ENCODE results near the gene LRFN2.

LRFN2 gene

DNA sequence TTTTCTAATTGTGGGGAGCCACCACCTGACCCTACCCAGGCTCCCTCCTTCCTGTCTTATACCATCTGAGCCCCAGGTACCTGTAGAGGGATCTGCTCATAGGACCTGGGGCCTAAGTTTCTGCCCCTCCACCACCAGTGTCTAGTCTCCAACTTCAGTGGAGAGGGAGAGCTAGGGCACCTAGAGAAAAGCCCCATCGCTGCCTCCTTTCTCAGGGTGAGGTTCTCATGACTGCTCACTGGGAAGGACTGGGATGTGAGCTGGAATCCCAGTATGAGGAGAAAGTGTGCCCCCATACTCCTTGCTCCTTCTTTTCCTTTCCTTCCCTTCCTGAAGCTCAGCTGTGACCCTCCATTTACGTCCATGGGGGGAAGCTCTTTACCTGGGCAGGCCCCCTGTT, 231.6 kb downstream of the LRFN2 start:
- no peak for TF ChIP-seq FOXA1 (IDR thresholded peaks at IDR 0.05)
- no peak for TF ChIP-seq BHLHE40 (IDR thresholded peaks at IDR 0.05; ENCODE audit: borderline replicate concordance)
- no peak for TF ChIP-seq TARDBP (IDR thresholded peaks at IDR 0.05)
- TF ChIP-seq L3MBTL2 (conservative IDR thresholded peaks at IDR 0.05), result no peak
- no peak for TF ChIP-seq ARNT (IDR thresholded peaks at IDR 0.05)
- TF ChIP-seq LEF1 (IDR thresholded peaks at IDR 0.05; ENCODE audit: borderline replicate concordance), result no peak
- TF ChIP-seq FOXM1 (IDR thresholded peaks at IDR 0.05; ENCODE audit: borderline replicate concordance), result no peak
- no peak for TF ChIP-seq ZNF384 (IDR thresholded peaks at IDR 0.05)
- no peak for TF ChIP-seq HDGF (IDR thresholded peaks at IDR 0.05; ENCODE audit: borderline replicate concordance)
- TF ChIP-seq ELF4 (IDR thresholded peaks at IDR 0.05), result no peak
- TF ChIP-seq, protein P1, sequence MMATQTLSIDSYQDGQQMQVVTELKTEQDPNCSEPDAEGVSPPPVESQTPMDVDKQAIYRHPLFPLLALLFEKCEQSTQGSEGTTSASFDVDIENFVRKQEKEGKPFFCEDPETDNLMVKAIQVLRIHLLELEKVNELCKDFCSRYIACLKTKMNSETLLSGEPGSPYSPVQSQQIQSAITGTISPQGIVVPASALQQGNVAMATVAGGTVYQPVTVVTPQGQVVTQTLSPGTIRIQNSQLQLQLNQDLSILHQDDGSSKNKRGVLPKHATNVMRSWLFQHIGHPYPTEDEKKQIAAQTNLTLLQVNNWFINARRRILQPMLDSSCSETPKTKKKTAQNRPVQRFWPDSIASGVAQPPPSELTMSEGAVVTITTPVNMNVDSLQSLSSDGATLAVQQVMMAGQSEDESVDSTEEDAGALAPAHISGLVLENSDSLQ (IDR thresholded peaks at IDR 0.05), result no peak
- no peak for TF ChIP-seq CTBP1 (IDR thresholded peaks at IDR 0.05; ENCODE audit: borderline replicate concordance)
- no peak for TF ChIP-seq SP1 (IDR thresholded peaks at IDR 0.05)
- TF ChIP-seq SUZ12 (IDR thresholded peaks at IDR 0.05), result no peak
- no peak for TF ChIP-seq FOXK2 (IDR thresholded peaks at IDR 0.05)
- TF ChIP-seq NFRKB (IDR thresholded peaks at IDR 0.05), result no peak
- peak; percentile 1 for DNase-seq (ENCODE audit: extremely low spot score)
- POLR2A ChIA-PET, result no interaction called here
- CTCF ChIA-PET, result no interaction called here

DNA sequence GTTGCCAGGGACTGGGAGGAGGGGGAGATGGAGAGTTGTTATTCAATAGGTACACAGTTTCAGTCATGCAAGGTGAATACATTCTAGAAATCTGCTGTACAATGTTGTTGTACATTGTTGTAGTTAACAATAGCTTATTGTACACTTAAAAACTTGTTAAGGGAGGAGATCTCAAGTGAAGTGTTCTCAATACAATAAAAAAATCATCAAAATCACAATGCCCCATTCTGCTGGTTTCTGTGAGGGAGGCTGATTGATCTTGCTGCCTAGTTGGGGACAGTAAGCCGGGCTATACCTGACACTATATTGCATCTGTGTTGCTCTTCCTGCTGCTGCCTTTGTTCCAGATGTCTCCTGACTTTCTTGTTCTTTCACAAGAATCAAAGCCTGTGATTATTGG, 232.1 kb downstream of the LRFN2 start:
- POLR2A ChIA-PET, result no interaction called here
- TF ChIP-seq, protein P1 (IDR thresholded peaks at IDR 0.05), result no peak
- no peak for TF ChIP-seq BHLHE40 (IDR thresholded peaks at IDR 0.05; ENCODE audit: borderline replicate concordance)
- TF ChIP-seq NFRKB (IDR thresholded peaks at IDR 0.05), result no peak
- no peak for TF ChIP-seq FOXA1 (IDR thresholded peaks at IDR 0.05)
- no peak for TF ChIP-seq FOXM1 (IDR thresholded peaks at IDR 0.05; ENCODE audit: borderline replicate concordance)
- no peak for TF ChIP-seq TARDBP (IDR thresholded peaks at IDR 0.05)
- TF ChIP-seq FOXK2 (IDR thresholded peaks at IDR 0.05), result no peak
- no peak for TF ChIP-seq CTBP1 (IDR thresholded peaks at IDR 0.05; ENCODE audit: borderline replicate concordance)

DNA sequence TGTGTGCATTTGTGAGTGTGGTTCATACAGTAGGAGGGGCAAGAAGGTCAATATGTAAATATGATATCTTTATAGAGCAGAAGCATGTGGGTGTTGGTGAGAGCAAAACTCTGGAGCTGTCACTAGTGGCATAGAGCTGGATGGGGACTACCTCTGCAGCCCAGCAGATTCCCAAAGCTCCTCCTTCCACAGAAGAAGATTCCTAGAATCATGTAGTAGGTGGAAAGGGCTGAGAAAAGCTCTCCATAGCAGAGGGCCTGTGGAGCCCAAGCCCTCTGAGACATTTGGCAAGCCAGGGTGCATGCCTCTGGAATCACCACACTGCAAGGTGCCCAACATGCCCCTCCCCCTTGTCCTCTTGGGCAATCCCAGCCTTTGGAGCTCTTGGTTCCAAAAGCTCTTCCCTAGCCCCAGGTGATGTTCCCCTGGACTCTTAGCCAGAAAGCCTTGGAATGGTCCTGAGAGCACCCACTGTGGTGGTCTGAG, 233.2 kb downstream of the LRFN2 start:
- TF ChIP-seq SP1 (IDR thresholded peaks at IDR 0.05) (no peak), BHLHE40 (IDR thresholded peaks at IDR 0.05; ENCODE audit: borderline replicate concordance) (no peak), LEF1 (IDR thresholded peaks at IDR 0.05; ENCODE audit: borderline replicate concordance) (no peak), ELF4 (IDR thresholded peaks at IDR 0.05) (no peak), L3MBTL2 (conservative IDR thresholded peaks at IDR 0.05) (no peak), FOXM1 (IDR thresholded peaks at IDR 0.05; ENCODE audit: borderline replicate concordance) (no peak), TARDBP (IDR thresholded peaks at IDR 0.05) (no peak), FOXA1 (IDR thresholded peaks at IDR 0.05) (no peak), HDGF (IDR thresholded peaks at IDR 0.05; ENCODE audit: borderline replicate concordance) (no peak), SUZ12 (IDR thresholded peaks at IDR 0.05) (no peak), NFRKB (IDR thresholded peaks at IDR 0.05) (no peak), CTBP1 (IDR thresholded peaks at IDR 0.05; ENCODE audit: borderline replicate concordance) (no peak), FOXK2 (IDR thresholded peaks at IDR 0.05) (no peak)
- TF ChIP-seq, protein P1 (IDR thresholded peaks at IDR 0.05), result no peak
- POLR2A ChIA-PET, result no interaction called here
- CTCF ChIA-PET, result interaction anchor here (0.7 kb wide), 1 partner anchor 198 kb away, joined by 3 read pairs; no protein-coding TSS in a partner anchor
- DNase-seq (ENCODE audit: extremely low spot score), result peak; percentile 0

More for the DNA sequence above, 232.1 kb downstream of the LRFN2 start:
- CTCF ChIA-PET, result no interaction called here
- no peak for DNase-seq (ENCODE audit: extremely low spot score)

DNA sequence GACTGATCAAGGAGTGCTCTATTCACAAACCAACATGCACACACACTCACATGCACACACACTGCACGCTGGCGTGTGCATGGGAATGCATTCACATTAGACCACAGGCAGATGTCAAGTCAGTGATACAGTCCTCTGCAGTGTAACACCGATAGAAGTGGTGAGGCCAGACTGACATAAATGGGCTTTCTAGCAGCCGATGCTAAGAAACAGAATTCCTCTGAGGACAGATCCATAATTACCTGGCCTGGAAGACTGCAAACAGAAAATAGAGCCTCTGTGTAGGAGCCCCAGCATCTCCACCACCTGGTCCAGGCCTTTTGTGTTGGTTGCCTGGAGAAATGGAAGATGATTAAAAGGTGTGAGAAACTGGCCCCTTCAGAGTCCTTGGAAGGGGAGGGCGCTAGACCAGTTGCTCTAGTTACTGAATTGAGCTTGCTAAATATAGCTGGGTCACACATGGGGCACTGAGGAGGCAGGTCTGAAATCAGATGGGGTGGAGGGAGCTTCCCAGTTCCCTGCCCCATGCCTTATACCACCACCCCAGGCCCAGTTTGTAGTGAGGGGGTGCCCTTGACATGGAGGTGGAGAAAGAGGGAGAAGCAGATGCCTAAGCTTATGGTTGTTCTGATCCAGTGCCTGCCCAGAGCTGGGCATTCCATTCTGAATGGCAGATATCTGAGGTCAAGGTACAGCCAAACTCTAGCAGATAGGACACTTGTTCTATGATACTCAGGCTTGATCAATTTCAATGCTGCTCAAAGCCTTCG, 233.8 kb downstream of the LRFN2 start:
- peak; percentile 1 for DNase-seq (ENCODE audit: extremely low spot score)
- CTCF ChIA-PET, result interaction anchor here (0.7 kb wide), 1 partner anchor 197 kb away, joined by 3 read pairs; no protein-coding TSS in a partner anchor
- TF ChIP-seq, protein P1 (IDR thresholded peaks at IDR 0.05), result no peak
- no peak for TF ChIP-seq L3MBTL2 (conservative IDR thresholded peaks at IDR 0.05)
- no peak for TF ChIP-seq LEF1 (IDR thresholded peaks at IDR 0.05; ENCODE audit: borderline replicate concordance)
- no peak for TF ChIP-seq SP1 (IDR thresholded peaks at IDR 0.05)
- TF ChIP-seq SUZ12 (IDR thresholded peaks at IDR 0.05), result no peak
- TF ChIP-seq TARDBP (IDR thresholded peaks at IDR 0.05), result no peak
- TF ChIP-seq FOXM1 (IDR thresholded peaks at IDR 0.05; ENCODE audit: borderline replicate concordance), result no peak
- TF ChIP-seq FOXK2 (IDR thresholded peaks at IDR 0.05), result no peak
- TF ChIP-seq ELF4 (IDR thresholded peaks at IDR 0.05), result no peak
- TF ChIP-seq BHLHE40 (IDR thresholded peaks at IDR 0.05; ENCODE audit: borderline replicate concordance), result no peak
- TF ChIP-seq FOXA1 (IDR thresholded peaks at IDR 0.05), result no peak
- TF ChIP-seq ZNF384 (IDR thresholded peaks at IDR 0.05), result no peak
- POLR2A ChIA-PET, result no interaction called here

DNA sequence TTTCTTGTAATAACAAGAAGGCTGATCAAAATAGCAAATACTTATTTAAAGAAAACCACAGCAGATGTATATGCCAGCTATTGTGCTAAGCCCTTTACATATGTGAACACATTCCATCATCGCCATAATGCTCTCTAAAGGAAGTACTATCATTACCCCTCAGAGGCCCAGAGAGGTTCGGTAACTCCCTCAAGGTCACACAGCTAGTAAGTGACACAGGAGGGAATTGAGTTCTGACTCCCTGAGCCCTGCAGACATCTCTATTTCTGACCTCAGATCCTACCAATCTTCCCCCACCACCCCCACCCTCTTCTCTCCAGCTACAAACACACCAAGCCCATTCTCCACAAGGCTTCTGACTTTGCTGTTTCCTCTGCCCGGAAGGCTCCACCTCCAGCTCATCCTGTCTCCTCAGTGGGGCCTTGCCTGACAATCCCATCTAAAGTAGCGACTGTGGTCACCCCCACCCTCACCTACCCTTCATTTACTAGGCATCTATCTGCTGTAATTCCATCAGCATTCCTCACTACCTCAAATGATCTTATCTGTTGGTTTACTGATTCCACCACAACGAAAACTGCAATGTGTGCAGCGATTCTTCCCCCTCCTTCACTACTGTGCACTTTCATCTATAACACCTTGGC, 234.5 kb downstream of the LRFN2 start:
- ChIA-PET POLR2A (no interaction called here), CTCF (no interaction called here)
- peak; percentile 0 for DNase-seq (ENCODE audit: extremely low spot score)
- TF ChIP-seq FOXK2 (IDR thresholded peaks at IDR 0.05) (no peak), BHLHE40 (IDR thresholded peaks at IDR 0.05; ENCODE audit: borderline replicate concordance) (no peak), CTBP1 (IDR thresholded peaks at IDR 0.05; ENCODE audit: borderline replicate concordance) (no peak), FOXM1 (IDR thresholded peaks at IDR 0.05; ENCODE audit: borderline replicate concordance) (no peak), FOXA1 (IDR thresholded peaks at IDR 0.05) (no peak), NFRKB (IDR thresholded peaks at IDR 0.05) (no peak), LEF1 (IDR thresholded peaks at IDR 0.05; ENCODE audit: borderline replicate concordance) (no peak), ZNF384 (IDR thresholded peaks at IDR 0.05) (no peak), SUZ12 (IDR thresholded peaks at IDR 0.05) (no peak), L3MBTL2 (conservative IDR thresholded peaks at IDR 0.05) (no peak)
- TF ChIP-seq, protein P1 (IDR thresholded peaks at IDR 0.05), result no peak
